Femur (tissue), 1 donor: ENCODE data around the gene BCO1.

Experiments
- DNase-seq: peaks from one replicate; pipeline ENCODE4 v3.0.0-alpha.2; 2017

BCO1 gene

GRCh38 chr16:81321536-81321935, 83.0 kb downstream of the BCO1 start:
- no peak for DNase-seq

DNA sequence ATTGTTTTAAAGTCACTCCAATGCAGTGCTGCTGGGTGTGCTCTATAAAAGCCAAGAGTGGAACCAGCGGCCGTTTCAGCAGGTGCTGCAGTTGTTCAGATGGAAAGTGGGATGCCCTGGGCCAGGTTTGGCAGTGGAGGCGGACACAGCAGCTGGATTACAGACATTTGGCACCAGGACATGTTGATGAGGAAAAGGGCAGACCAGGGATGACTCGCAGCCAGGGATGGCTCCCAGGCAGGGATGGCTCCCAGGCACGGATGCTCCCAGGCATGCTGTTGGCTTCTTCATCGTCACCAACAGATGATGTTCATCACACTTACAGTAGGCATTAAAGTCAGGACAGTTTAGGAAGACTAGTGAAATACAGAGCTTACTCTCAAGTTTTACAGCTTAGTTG, 86.3 kb downstream of the BCO1 start:
- DNase-seq: no peak

- no peak for DNase-seq
Observed at GRCh38 chr16:81327011-81327410, 88.5 kb downstream of the BCO1 start.

GRCh38 chr16:81327447-81328196, 89.1 kb downstream of the BCO1 start:
- DNase-seq: no peak

DNA sequence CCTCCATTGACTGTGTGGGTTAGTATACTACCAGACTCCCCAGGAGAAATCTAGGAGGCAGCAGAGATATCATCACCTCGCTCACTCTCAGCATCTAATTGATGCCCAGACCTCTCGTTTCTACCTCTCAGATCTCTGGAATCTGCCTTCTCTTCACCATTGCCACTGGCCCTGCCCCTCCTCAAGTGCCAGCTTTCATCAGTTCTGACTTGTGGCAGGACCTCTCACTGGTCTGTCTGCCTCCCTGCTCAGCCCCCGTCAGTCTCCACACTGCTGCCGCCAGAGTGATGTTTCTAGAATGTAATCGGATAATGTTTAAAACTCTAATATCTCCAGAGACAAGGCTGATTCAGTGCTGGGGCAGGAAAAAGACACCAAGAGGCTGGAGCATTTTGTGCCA, 91.5 kb downstream of the BCO1 start:
- DNase-seq: no peak

DNA sequence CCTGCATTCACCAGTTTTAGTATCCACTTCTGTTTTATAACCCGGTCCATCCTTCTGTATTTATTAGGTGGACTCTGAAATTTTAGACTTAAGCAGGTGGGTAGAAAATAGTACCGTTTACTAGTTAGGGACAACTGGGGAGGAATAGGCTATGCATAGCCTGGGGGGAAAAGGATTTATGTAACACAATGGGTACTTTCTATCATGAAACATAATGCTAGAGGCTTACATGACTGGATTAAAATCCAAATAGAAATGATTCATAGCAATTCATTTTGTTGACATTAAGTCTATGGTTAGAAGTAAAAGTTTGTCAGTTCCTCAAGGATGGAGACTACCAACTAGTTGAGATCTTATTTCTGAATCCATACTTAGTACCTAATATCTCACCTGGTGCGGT, 94.9 kb downstream of the BCO1 start:
- no peak for DNase-seq

- no peak for DNase-seq
Observed at GRCh38 chr16:81335669-81336068, 97.2 kb downstream of the BCO1 start.

DNA sequence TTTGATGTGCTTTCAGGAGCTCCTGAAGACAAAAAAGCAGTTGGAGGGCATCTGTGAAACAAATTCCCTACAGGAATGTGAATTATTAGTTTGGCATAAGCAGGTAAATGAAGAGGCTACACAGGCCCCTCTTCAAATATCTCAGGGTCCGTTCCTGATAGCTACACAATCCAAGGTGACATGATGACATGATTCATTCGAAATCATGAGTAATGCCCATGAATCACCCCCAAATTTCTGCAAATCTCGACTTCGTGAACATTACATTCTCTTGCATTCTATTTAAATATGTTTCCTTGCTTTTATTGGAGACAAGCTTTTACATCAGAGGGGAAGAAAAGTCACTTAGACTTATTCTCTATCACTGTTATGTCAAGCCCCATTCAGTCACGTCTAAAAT, 98.6 kb downstream of the BCO1 start:
- DNase-seq: no peak
